T-helper 2 cell treated with Interferon-gamma antibody and Interleukin-4, amounts not matched to agents 5 μg/mL and 100 μg/mL, for 36 hours (primary cell): ENCODE data around the gene ITGAD.
A peak's percentile ranks its signal among the peaks of the same experiment; 100 is the strongest.

Experiments used
- DNase-seq: peaks from one replicate; pipeline ENCODE4 v3.0.0; 2021; ENCODE audit warnings: low spot score
- H3K27ac Mint-ChIP-seq: one replicate; pipeline ENCODE4 v1.8.0; 2021; ENCODE audit warnings: mild to moderate bottlenecking, mixed read lengths
- H3K27me3 Mint-ChIP-seq: one replicate; pipeline ENCODE4 v1.8.0; 2021; ENCODE audit warnings: low read depth, mixed read lengths
- H3K36me3 Mint-ChIP-seq: one replicate; pipeline ENCODE4 v1.8.0; 2021; ENCODE audit warnings: low read depth, mixed read lengths
- H3K4me1 Mint-ChIP-seq: one replicate; pipeline ENCODE4 v1.8.0; 2021; ENCODE audit warnings: low read depth, mixed read lengths
- H3K4me3 Mint-ChIP-seq: one replicate; pipeline ENCODE4 v1.8.0; 2022; ENCODE audit warnings: mild to moderate bottlenecking, moderate library complexity, mixed read lengths
- H3K9me3 Mint-ChIP-seq: one replicate; pipeline ENCODE4 v1.8.0; 2021; ENCODE audit warnings: mixed read lengths

Gene ITGAD

DNA sequence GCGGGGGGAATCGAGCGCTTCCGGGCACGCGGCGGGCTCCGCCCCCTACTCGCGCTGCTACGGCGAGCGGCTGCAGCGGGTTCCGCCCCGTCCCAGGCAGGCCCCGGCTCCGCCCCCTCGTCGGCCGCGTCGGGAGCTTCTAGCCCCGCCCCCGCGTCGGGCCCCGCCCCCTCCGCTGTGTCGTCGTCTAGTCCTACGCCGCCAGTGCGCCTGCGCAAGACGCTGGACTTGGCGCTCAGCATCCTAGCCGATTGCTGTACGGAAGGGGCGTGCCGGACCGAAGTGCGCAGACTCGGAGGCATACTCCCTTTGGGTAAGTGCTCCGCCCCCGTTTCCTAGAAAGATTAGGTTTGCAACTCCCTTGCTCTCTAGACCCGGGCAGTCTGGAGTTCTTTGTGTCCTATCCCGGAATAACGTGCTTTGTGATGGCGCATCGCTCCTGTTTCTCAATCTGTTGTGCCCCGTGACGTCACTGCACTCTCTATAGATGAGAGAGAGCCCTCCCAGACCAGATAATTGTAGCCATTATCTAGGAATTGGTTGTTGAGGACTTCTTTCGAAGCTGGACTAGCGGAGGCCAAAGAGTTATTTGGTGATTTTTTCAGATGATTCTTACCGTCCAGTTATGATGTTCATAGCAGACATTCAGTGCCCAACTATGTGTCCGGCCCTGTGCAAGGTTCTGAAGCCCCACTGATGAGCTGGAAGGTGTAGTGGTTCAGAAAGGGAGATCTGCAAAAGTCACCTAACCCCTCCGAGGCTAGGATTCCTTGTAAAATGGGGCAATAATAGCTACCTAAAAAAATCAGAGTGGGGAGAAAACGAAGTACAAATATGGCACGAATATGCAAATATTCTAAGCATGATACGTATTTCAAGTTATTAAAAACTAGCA is 66.8 kb downstream of the ITGAD start:
- Mint-ChIP-seq H3K27ac (peak overlapping the region; percentile 96), H3K9me3 (no peaks in the 10 kb centered on the region), H3K27me3 (no peaks in the 10 kb centered on the region), H3K4me3 (peak overlapping the region; percentile 95), H3K36me3 (peaks cover 33% of the 10 kb centered on the region), H3K4me1 (peaks cover 36% of the 10 kb centered on the region)
- peak; percentile 100 for DNase-seq

- peaks cover 35% of the 10 kb centered on the region for H3K36me3 Mint-ChIP-seq
- H3K4me3 Mint-ChIP-seq: peak overlapping the region; percentile 95
- H3K4me1 Mint-ChIP-seq: peaks cover 29% of the 10 kb centered on the region
- H3K27ac Mint-ChIP-seq: peak overlapping the region; percentile 92
- no peak for DNase-seq
- no peaks in the 10 kb centered on the region for H3K27me3 Mint-ChIP-seq
- H3K9me3 Mint-ChIP-seq: no peaks in the 10 kb centered on the region
Observed at GRCh38 chr16:31460582-31461002, 67.5 kb downstream of the ITGAD start.

GRCh38 chr16:31461201-31461920 is 68.2 kb downstream of the ITGAD start:
- Mint-ChIP-seq H3K36me3 (peaks cover 29% of the 10 kb centered on the region), H3K4me3 (peak overlapping the region; percentile 36), H3K27ac (peak overlapping the region; percentile 92), H3K9me3 (no peaks in the 10 kb centered on the region), H3K27me3 (no peaks in the 10 kb centered on the region), H3K4me1 (peaks cover 24% of the 10 kb centered on the region)
- no peak for DNase-seq

GRCh38 chr16:31461921-31462804 is 69.0 kb downstream of the ITGAD start:
- peaks cover 29% of the 10 kb centered on the region for H3K36me3 Mint-ChIP-seq
- H3K27ac Mint-ChIP-seq: no peak overlapping the region
- DNase-seq: no peak
- no peak overlapping the region for H3K4me3 Mint-ChIP-seq
- no peaks in the 10 kb centered on the region for H3K27me3 Mint-ChIP-seq
- peaks cover 23% of the 10 kb centered on the region for H3K4me1 Mint-ChIP-seq
- no peaks in the 10 kb centered on the region for H3K9me3 Mint-ChIP-seq

GRCh38 chr16:31464348-31464769 is 71.2 kb downstream of the ITGAD start:
- no peaks in the 10 kb centered on the region for H3K9me3 Mint-ChIP-seq
- H3K4me1 Mint-ChIP-seq: peaks cover 24% of the 10 kb centered on the region
- H3K4me3 Mint-ChIP-seq: no peak overlapping the region
- H3K27ac Mint-ChIP-seq: no peak overlapping the region
- peaks cover 26% of the 10 kb centered on the region for H3K36me3 Mint-ChIP-seq
- DNase-seq: no peak
- H3K27me3 Mint-ChIP-seq: no peaks in the 10 kb centered on the region

DNA sequence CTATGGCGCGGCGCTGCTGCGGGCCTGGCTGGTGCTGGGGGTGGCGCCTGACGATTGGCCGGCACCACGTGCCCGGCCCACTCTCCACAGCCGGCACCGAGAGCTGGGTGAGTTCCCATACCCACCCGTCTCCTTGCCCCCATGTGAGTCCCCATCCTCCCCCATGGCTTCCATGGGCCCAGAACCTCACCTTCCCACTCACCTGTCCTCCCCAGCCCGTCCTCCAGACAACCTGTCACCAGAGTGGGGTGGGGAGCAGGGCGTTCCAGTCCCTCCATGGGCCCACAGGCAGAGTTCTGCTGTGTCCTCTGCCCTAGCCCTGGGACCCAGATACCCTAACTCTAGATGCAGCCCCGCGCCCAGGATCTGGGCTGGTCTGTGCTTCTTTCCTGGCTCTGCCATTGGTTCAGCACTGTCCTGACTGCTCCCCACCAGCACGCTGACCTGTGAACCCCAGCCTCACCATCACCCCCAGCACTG is 71.7 kb downstream of the ITGAD start:
- no peaks in the 10 kb centered on the region for H3K9me3 Mint-ChIP-seq
- peaks cover 26% of the 10 kb centered on the region for H3K36me3 Mint-ChIP-seq

DNA sequence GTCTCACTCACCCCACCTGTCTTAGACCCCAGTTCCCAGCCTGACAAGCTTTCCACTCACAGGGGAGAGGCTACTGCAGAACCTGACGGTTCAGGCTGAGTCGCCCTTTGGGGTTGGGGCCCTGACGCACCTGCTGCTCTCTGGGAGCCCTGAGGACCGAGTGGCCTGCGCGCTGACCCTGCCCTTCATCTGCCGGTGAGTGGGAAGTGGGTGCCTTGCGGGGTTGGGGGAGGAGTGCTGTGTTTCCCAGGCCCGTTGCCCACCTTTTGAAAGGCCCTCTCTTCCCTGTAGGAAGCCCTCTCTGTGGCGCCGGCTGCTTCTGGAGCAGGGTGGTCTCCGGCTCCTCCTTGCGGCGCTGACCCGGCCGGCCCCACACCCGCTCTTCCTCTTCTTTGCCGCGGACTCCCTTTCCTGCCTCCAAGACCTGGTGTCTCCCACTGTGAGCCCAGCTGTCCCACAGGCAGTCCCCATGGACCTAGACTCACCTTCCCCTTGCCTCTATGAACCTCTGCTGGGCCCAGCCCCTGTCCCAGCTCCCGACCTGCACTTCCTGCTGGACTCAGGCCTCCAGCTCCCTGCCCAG is 72.7 kb downstream of the ITGAD start:
- Mint-ChIP-seq H3K27ac (no peak overlapping the region), H3K27me3 (peaks cover 3% of the 10 kb centered on the region), H3K4me1 (peaks cover 16% of the 10 kb centered on the region), H3K9me3 (no peaks in the 10 kb centered on the region), H3K4me3 (no peak overlapping the region), H3K36me3 (peaks cover 26% of the 10 kb centered on the region)
- no peak for DNase-seq

More for the DNA sequence above, 71.7 kb downstream of the ITGAD start:
- no peak overlapping the region for H3K4me3 Mint-ChIP-seq
- DNase-seq: no peak
- H3K27me3 Mint-ChIP-seq: no peaks in the 10 kb centered on the region
- no peak overlapping the region for H3K27ac Mint-ChIP-seq
- H3K4me1 Mint-ChIP-seq: peaks cover 24% of the 10 kb centered on the region

DNA sequence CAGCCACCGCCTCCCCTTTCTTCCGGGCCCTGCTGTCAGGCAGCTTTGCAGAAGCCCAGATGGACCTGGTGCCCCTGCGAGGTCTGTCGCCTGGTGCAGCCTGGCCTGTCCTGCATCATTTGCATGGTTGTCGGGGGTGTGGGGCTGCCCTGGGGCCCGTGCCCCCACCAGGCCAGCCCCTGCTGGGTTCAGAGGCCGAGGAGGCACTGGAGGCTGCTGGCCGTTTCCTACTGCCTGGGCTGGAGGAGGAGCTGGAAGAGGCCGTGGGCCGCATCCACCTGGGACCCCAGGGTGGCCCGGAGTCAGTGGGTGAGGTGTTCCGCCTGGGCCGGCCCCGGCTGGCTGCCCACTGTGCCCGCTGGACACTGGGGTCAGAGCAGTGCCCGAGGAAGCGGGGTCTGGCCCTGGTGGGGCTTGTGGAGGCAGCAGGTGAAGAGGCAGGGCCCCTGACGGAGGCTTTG is 73.3 kb downstream of the ITGAD start:
- peaks cover 8% of the 10 kb centered on the region for H3K27me3 Mint-ChIP-seq
- H3K9me3 Mint-ChIP-seq: no peaks in the 10 kb centered on the region
- no peak overlapping the region for H3K4me3 Mint-ChIP-seq
- no peak for DNase-seq
- peaks cover 26% of the 10 kb centered on the region for H3K36me3 Mint-ChIP-seq
- no peak overlapping the region for H3K27ac Mint-ChIP-seq
- H3K4me1 Mint-ChIP-seq: peaks cover 12% of the 10 kb centered on the region

- DNase-seq: no peak
- Mint-ChIP-seq H3K4me3 (no peak overlapping the region), H3K27ac (peak overlapping the region; percentile 34), H3K9me3 (no peaks in the 10 kb centered on the region), H3K36me3 (peaks cover 26% of the 10 kb centered on the region), H3K4me1 (peaks cover 12% of the 10 kb centered on the region), H3K27me3 (peaks cover 11% of the 10 kb centered on the region)
Observed at GRCh38 chr16:31467151-31467773, 74.1 kb downstream of the ITGAD start.

- H3K4me3 Mint-ChIP-seq: no peak overlapping the region
- H3K27me3 Mint-ChIP-seq: peaks cover 16% of the 10 kb centered on the region
- no peak for DNase-seq
- H3K9me3 Mint-ChIP-seq: no peaks in the 10 kb centered on the region
- H3K36me3 Mint-ChIP-seq: peaks cover 23% of the 10 kb centered on the region
- H3K4me1 Mint-ChIP-seq: peaks cover 12% of the 10 kb centered on the region
- peak overlapping the region; percentile 34 for H3K27ac Mint-ChIP-seq
Observed at GRCh38 chr16:31467858-31468257, 74.7 kb downstream of the ITGAD start.

GRCh38 chr16:31470615-31471014 is 77.5 kb downstream of the ITGAD start:
- H3K27ac Mint-ChIP-seq: no peak overlapping the region
- H3K36me3 Mint-ChIP-seq: peaks cover 9% of the 10 kb centered on the region
- H3K4me3 Mint-ChIP-seq: no peak overlapping the region
- peaks cover 31% of the 10 kb centered on the region for H3K27me3 Mint-ChIP-seq
- H3K4me1 Mint-ChIP-seq: peaks cover 12% of the 10 kb centered on the region
- H3K9me3 Mint-ChIP-seq: no peaks in the 10 kb centered on the region
- DNase-seq: no peak

DNA sequence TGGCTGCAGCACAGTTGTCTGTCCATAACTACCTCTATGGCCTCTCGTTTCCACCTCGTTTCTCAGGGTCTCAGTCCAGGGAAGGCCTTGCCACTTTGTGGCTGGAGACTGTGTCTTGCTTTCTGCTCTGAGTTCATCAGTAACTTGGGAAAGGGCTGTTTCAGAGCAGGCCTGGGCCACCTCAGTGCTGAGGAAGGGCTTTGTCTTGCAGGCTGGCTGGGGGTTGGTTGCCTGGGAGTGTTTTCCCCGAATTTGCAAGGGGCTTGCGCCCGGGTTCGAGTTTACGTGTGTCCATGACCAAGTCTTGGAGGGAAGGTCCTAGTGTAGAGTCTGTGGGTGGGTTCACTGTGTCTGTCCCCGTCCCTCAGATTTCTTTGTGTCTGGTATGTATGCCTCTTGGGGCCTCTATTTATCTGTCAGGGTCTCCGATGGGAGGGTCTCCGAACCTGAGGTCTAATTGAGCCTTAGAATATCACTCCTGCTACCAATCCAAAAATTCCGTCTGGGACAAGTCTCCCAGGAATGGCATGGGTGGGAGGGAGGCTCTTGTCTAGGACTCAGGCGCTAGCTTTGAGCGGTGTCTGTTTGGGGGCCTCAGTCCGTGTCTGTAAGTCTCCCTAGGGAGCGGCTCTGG is 78.2 kb downstream of the ITGAD start:
- peaks cover 9% of the 10 kb centered on the region for H3K36me3 Mint-ChIP-seq
- DNase-seq: no peak
- H3K9me3 Mint-ChIP-seq: no peaks in the 10 kb centered on the region
- peaks cover 34% of the 10 kb centered on the region for H3K27me3 Mint-ChIP-seq
- peaks cover 16% of the 10 kb centered on the region for H3K4me1 Mint-ChIP-seq
- no peak overlapping the region for H3K4me3 Mint-ChIP-seq
- H3K27ac Mint-ChIP-seq: no peak overlapping the region
